ENCODE measurements around the gene UBASH3B. TPM values are rescaled to one million over a fixed set of nuclear protein-coding genes. Genes with fewer than 3 reads are reported as not detected.
"Not testable (repeated sequence)": the region's sequence is repeated elsewhere in the genome, so short reads cannot be mapped to it uniquely, and the experiment has no call there.

Gene UBASH3B
- total RNA-seq, 1 donor from 2014 or later, result 4.3 TPM

GRCh38 chr11:122816761-122817520, 161.4 kb downstream of the UBASH3B start:
- peaks cover 10% of the 10 kb centered on the region for H3K36me3 Mint-ChIP-seq (ENCODE audit: low read depth)
- H3K9me3 Mint-ChIP-seq, result peaks cover 17% of the 10 kb centered on the region
- POLR2A ChIA-PET, result no interaction called here
- H3K27ac Mint-ChIP-seq, result no peak overlapping the region
- intact Hi-C loops (cut with micrococcal nuclease), result no loop called here
- no peak for TF ChIP-seq CTCF (IDR thresholded peaks at IDR 0.05)
- peaks cover 21% of the 10 kb centered on the region for H3K4me1 Mint-ChIP-seq
- H3K4me3 Mint-ChIP-seq, result no peak overlapping the region
- CTCF ChIA-PET, result interaction anchor here (1.2 kb wide), 1 partner anchor 37 kb away, joined by 3 read pairs; no protein-coding TSS in a partner anchor
- no peaks in the 10 kb centered on the region for H3K27me3 Mint-ChIP-seq
- no peak for ATAC-seq (ENCODE audit: low read depth)
- DNase-seq, result no peak

GRCh38 chr11:122820158-122820557, 164.6 kb downstream of the UBASH3B start:
- POLR2A ChIA-PET, result no interaction called here
- H3K27ac Mint-ChIP-seq, result no peak overlapping the region

GRCh38 chr11:122821169-122821568, 165.6 kb downstream of the UBASH3B start:
- intact Hi-C loops (cut with micrococcal nuclease), result no loop called here
- Mint-ChIP-seq H3K4me1 (peaks cover 10% of the 10 kb centered on the region), H3K4me3 (no peak overlapping the region), H3K27ac (no peak overlapping the region), H3K36me3 (ENCODE audit: low read depth) (peaks cover 10% of the 10 kb centered on the region), H3K9me3 (peaks cover 17% of the 10 kb centered on the region), H3K27me3 (peaks cover 8% of the 10 kb centered on the region)
- ChIA-PET POLR2A (no interaction called here), CTCF (interaction anchor here (1.1 kb wide), 1 partner anchor 192 kb away, joined by 3 read pairs; no protein-coding TSS in a partner anchor)
- no peak for TF ChIP-seq CTCF (IDR thresholded peaks at IDR 0.05)
- no peak for DNase-seq
- ATAC-seq (ENCODE audit: low read depth), result no peak

More at GRCh38 chr11:122820158-122820557, 164.6 kb downstream of the UBASH3B start:
- ATAC-seq (ENCODE audit: low read depth) (no peak), DNase-seq (no peak)
- no peaks in the 10 kb centered on the region for H3K27me3 Mint-ChIP-seq
- CTCF ChIA-PET, result interaction anchor here (0.5 kb wide), 1 partner anchor 10 kb away, joined by 3 read pairs; no protein-coding TSS in a partner anchor
- intact Hi-C loops (cut with micrococcal nuclease), result no loop called here
- TF ChIP-seq CTCF (IDR thresholded peaks at IDR 0.05), result no peak
- peaks cover 17% of the 10 kb centered on the region for H3K9me3 Mint-ChIP-seq
- H3K4me1 Mint-ChIP-seq, result peaks cover 16% of the 10 kb centered on the region
- no peak overlapping the region for H3K4me3 Mint-ChIP-seq
- H3K36me3 Mint-ChIP-seq (ENCODE audit: low read depth), result peaks cover 10% of the 10 kb centered on the region

- TF ChIP-seq CTCF (IDR thresholded peaks at IDR 0.05), result no peak
- Mint-ChIP-seq H3K9me3 (peaks cover 17% of the 10 kb centered on the region), H3K4me1 (no peaks in the 10 kb centered on the region), H3K36me3 (ENCODE audit: low read depth) (peaks cover 10% of the 10 kb centered on the region), H3K27me3 (peaks cover 9% of the 10 kb centered on the region), H3K27ac (no peak overlapping the region), H3K4me3 (no peak overlapping the region)
- DNase-seq, result no peak
- ATAC-seq (ENCODE audit: low read depth), result no peak
- CTCF ChIA-PET, result interaction anchor here (0.7 to 1.1 kb wide), 3 partner anchors 32 to 193 kb away, joined by 3 read pairs; no protein-coding TSS in a partner anchor
- intact Hi-C loops (cut with micrococcal nuclease), result no loop called here
- POLR2A ChIA-PET, result no interaction called here
Measured at GRCh38 chr11:122822241-122822640, 166.7 kb downstream of the UBASH3B start.

- Mint-ChIP-seq H3K4me1 (no peaks in the 10 kb centered on the region), H3K27me3 (peaks cover 9% of the 10 kb centered on the region), H3K27ac (no peak overlapping the region), H3K36me3 (ENCODE audit: low read depth) (peaks cover 10% of the 10 kb centered on the region), H3K9me3 (peaks cover 14% of the 10 kb centered on the region), H3K4me3 (no peak overlapping the region)
- TF ChIP-seq CTCF (IDR thresholded peaks at IDR 0.05), result no peak
- DNase-seq (no peak), ATAC-seq (ENCODE audit: low read depth) (no peak)
- intact Hi-C loops (cut with micrococcal nuclease), result no loop called here
- POLR2A ChIA-PET, result no interaction called here
- CTCF ChIA-PET, result no interaction called here
Measured at GRCh38 chr11:122823564-122823963, 168.0 kb downstream of the UBASH3B start.

- ATAC-seq (ENCODE audit: low read depth); H3K27ac Mint-ChIP-seq; intact Hi-C loops (cut with micrococcal nuclease); H3K36me3 Mint-ChIP-seq (ENCODE audit: low read depth); DNase-seq; H3K4me3 Mint-ChIP-seq; POLR2A ChIA-PET; H3K9me3 Mint-ChIP-seq; CTCF ChIA-PET: not testable (repeated sequence)
- peaks cover 17% of the 10 kb centered on the region for H3K27me3 Mint-ChIP-seq
- H3K4me1 Mint-ChIP-seq, result peaks cover 22% of the 10 kb centered on the region
Measured at GRCh38 chr11:122829371-122829770, 173.8 kb downstream of the UBASH3B start.

- H3K27ac Mint-ChIP-seq; ATAC-seq (ENCODE audit: low read depth); POLR2A ChIA-PET; H3K9me3 Mint-ChIP-seq; DNase-seq; H3K27me3 Mint-ChIP-seq; H3K36me3 Mint-ChIP-seq (ENCODE audit: low read depth): not testable (repeated sequence)
- Mint-ChIP-seq H3K4me3 (peak overlapping the region; percentile 9), H3K4me1 (peaks cover 22% of the 10 kb centered on the region)
- intact Hi-C loops (cut with micrococcal nuclease), result loop anchor here (1.0 kb wide), 1 partner anchor 22 kb away; no protein-coding TSS in a partner anchor
- CTCF ChIA-PET, result interaction anchor here (0.8 to 1.2 kb wide), 2 partner anchors 20 to 22 kb away, joined by 4 read pairs; no protein-coding TSS in a partner anchor
Measured at GRCh38 chr11:122832297-122832696, 176.8 kb downstream of the UBASH3B start.

Measured in activated B cell treated with CpG ODN at 0.5 μM for 24 hours (primary cell).